ENCODE results near the gene WHAMM.

Gene WHAMM

DNA sequence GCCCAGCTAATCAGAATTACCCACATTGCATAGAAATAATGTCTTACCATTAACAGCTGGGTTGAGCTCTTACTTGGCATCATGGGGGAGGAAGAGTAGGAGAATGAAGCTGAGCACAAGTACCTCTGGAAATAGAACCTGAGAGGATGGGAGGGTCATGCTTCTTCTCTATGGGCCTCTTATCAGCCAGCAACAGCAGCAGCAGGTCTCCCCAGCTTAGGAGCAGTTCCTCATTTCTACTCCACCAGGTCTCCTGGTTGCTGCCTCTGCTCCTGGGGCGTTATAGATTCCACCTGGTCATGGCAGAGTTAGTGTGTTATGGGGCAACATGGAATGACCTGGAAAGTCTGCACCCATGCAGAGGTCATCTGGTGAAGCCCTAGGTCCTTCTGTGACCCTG lies 6.9 kb upstream of the WHAMM start:
- DNase-seq (ENCODE audit: low read depth), result no peak

DNA sequence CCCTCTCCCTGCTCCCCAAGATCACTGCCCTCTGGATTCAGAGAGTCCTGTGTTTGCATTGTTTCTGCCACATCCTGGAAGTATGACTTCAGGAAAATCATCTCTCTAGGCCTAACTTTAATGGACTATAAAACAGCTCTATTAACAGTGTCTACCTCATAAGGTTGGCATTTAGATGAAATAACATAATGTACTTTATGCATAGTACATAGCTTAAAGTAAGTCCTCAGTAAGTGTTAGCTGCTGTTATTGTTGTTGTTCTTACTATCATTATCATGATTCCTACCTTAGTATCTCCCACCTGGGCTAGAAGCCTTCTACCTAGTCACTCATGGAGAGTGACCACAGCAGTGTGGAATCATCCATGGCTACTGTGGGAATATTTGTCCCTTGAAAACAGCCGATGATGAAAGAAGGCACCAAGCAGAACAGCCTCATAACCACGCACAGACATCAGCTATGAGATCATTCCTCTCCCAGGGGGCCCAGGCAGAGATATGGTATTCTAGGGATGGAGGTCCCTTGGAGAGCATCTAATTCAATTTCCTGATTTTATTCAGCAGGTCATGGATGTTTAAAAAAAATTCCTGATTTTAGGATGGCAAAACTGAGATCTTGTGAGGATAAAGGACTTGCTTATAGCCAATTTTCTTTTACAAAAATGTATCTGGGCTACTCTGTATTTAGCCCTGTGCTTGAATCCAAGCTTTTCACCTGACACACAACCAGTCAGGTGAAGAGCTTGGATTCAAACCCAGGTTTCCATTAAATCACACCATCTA lies 5.4 kb upstream of the WHAMM start:
- DNase-seq (ENCODE audit: low read depth), result peak; percentile 28

DNA sequence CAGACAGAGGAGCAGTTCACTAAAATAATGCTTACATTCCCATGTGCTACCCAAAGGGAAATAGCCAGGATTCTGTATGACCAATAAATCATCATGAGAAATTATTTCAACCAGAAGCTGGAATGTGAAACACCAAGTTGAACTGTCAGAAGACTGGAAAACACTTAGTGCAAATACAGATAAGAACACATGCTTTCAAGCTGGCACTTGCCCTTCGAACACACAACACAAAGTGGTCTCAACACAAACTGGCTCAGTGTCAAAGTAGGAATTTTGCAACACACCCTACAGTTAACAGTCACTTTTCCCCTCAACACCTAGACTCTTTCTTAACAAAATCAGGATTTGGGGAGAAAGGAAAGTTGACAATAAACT lies 4.9 kb upstream of the WHAMM start:
- DNase-seq (ENCODE audit: low read depth), result no peak

DNA sequence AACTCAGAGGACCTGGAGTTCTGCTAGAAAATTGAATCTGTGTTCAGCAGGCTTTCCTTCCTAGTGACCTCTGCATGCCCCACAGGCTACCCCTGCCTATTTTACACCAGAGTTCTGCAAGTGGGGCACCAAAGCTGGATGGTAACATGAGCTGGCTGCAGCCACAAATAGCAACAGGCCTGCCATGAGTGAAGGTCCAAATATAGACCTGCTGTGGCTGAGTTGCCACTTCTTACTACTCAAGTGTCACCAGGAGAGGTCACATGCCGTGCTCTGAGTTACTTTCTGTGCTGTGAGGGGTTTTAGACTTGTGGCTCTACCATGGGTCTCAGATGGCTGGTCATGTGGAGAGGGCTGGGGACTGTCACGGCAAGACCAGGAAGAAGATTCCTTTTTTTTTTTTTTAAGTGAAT lies 3.4 kb upstream of the WHAMM start, which contains the start of gene FSD2:
Gene FSD2 (minus strand): TSS at position 76 of the 413 bp plus-strand sequence. CDS start 18,679 bp downstream, outside the sequence.
- no peak for DNase-seq (ENCODE audit: low read depth)

DNA sequence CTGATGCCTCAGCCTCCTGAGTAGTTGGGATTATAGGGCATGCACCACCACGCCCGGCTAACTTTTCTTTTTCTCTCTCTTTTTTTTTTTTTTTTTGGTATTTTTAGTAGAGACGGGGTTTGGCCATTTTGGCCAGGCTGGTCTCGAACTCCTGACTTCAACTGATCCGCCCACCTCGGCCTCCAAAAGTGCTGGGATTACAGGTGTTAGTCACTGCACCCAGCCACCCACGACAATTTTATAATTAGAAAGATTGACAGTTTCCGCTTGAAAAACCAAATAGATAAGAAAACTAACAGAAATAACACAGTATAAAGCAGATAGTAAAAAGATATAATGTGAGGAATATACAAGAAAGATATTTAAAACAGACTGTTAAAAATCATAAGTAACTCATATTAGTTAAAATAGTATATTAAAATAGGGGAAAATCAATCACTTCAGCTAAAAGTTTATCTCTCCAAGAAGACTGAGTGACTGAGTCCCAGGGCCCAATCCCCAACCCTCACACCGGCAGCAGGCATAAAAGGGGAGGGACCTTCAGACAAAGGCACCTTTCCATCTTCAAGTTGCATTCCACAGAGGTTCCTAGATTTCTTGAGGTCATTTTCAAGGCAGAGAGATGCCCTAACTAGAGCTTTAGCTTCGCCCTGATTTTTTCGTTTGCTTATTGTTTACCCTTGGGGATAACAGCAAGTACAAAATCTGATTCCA lies 1.4 kb upstream of the WHAMM start:
- DNase-seq (ENCODE audit: low read depth), result no peak

DNA sequence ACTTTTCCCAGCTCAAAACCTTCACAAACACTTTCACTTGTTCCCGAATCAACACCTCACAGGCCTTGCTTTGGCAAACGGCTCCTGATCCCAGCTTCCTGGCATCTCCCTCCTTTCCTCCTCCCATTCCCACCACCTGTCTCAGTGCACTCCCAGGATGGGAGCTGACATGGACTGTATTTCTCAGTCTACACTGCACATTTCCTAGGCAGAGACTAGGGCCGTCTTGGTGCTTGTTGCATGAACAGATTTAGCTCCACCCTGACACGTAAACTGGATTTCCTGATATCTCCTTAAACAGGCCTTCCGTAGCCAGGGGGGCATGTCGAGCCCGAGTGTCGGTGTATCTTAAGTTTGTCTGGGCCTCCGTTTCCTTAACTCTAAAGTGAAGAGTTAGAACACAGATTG lies 790 bp upstream of the WHAMM start:
- no peak for DNase-seq (ENCODE audit: low read depth)

DNA sequence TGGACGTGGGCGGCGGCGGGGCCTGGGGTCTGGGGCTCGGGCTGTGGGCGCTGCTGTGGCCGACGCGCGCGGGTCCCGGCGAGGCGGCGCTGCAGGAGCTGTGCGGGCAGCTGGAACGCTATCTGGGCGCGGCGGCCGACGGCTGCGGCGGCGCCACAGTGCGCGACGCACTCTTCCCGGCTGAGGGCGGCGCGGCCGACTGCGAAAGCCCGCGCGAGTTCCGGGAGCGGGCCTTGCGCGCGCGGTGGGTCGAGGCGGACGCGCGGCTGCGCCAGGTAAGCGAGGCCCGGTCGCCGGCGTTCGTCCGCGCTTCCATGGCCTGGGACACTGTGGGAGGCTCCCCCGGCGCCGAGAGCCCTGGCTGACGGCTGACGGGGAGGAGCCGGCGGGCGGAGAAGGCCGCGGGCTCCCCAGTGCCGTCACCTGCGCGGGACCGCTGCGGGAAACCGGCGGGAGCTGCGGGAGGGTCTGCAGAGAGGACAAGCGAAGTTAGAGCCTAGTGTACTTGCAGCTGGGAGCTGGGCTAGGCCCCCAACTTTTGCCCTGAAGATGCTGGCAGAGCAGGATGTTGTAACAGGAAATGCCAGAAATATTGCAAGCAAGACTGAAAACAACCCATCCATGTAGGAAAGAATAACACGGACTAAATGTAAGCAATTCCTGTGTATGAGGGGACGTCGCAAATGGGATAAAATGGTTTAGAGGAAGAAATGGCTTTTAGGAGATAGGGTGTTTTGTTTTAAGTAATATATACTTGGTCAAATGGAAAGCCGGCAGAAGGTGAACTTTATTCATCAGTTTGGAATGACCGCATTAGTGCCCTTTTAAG lies 847 bp downstream of the WHAMM start:
- peak; percentile 81 for DNase-seq (ENCODE audit: low read depth)

DNA sequence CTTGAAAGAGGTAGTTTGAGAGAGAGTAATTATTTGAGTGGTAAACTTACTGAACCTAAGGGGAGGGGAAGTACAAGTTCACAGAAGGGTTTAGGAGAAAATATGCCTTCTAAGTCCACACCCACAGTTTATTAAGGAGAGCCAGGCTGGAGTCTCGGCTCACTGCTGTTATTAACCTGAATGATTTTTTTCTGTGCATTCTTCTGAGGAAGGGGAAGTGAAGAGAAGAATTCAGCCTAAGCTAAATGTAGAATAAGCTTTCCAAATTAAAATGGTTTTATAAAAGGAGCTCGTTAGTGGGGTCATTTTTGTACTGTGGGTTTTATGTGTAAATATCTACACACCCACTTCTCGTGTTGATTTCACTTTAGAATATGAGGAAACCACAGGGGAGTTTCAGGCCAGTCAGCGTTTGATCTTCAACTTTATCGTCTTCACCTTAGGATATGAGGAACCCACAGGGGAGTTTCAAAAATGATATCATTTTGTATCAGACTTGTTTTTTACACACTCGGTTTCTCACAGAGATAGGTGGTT lies 1.5 kb downstream of the WHAMM start:
- peak; percentile 35 for DNase-seq (ENCODE audit: low read depth)

DNA sequence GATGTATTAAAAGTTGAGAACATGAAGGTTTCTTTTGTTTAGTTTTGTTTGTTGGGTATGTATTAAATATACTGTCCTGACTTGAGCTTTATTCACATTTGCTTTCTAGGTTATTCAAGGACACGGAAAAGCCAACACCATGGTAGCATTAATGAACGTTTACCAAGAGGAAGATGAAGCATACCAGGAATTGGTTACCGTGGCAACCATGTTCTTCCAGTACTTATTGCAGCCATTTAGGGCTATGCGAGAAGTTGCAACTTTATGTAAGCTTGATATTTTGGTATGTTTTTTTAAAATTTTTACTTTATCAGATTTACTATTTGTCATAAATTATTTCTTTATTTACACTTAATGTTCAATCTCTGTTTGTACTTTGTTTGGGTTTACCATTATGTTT lies 3.6 kb downstream of the WHAMM start:
- DNase-seq (ENCODE audit: low read depth), result peak; percentile 12

DNA sequence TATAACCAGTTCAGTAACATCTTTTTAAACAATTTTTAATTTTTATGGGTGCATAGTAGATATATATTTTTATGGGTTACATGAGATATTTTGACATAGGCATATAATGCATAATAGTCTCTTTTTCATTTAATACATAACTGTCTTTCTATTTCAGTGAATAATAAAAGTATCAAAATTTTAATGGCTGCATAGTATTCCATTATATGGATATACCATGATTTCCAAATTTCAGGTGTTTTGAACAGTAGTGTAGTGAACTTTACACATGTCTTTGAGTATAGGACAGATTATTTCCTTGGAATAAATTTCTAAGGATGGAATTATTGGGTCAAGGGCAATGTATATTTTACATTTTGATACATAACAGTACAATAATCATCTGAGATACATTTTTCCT lies 10.7 kb downstream of the WHAMM start:
- DNase-seq (ENCODE audit: low read depth), result no peak

DNA sequence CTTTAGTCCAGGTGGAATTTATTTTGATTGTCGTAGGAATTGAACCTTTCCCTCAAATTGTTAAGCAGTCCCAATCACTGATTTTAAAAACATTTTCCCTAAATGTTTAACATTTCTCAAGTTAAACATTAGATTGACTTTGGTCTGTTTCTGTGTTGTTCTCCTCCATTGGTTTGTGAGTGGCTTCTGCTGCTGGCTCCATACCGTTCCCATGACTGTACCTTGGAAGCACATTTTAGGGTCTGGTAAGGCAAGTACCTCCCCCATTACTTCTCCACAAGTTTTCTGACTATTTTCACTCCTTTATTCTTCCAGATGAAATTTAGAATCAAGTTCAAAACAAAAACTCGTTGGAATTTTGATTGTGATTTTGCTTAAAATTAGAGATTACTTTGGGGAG lies 12.0 kb downstream of the WHAMM start:
- peak; percentile 40 for DNase-seq (ENCODE audit: low read depth)

DNA sequence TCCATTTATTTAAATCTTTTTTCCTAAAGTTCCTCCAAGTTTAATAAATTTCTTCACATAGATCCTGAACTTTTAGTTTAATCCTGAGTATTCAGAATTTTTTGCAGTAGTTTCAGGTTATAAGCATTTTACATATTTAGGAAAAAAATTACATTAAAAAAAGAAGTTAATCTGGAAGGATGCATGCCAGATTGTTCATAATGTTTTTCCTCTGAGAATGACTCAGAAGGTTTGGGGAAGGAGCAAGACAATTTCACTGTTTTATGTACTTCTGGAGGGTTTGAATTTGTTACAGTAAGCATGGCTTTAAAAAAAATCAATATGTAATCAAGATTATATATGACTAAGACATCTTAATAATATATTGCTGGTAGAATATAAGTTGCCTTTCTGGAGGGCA lies 12.4 kb downstream of the WHAMM start:
- peak; percentile 25 for DNase-seq (ENCODE audit: low read depth)

DNA sequence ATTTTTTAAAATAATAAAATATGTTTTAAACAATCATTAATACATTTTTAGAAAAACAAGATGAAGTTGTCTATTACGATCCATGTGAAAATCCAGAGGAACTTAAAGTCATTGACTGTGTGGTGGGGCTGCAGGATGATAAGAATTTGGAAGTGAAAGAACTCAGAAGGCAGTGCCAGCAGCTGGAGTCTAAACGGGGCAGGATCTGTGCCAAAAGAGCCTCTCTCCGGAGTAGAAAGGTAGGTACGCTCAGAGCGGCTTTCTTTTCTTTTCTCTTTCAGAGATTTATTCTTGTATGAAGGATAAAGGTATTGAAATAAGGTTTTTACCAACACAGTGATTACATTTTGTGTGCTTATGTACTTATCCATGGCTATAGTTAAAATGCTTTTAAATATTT lies 13.6 kb downstream of the WHAMM start:
- DNase-seq (ENCODE audit: low read depth), result no peak

DNA sequence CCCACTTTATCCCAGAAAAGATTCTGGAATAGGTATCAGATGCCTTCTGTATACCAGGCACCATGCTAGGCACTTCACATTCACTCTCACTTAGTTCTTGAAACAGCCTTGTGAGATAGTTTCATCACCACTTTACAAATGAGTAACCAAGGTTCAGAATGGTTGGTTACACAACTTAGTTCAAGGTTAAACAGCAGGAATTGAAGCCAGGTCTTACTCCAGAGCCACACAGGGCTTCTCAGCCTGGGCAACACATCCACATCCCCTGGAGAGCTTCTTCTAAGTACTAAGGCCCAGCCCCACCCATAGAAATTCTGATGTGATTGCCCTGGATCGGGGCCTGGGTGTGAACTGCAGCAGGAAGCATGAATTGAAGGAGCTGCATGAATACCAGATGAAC lies 18.6 kb downstream of the WHAMM start:
- peak; percentile 76 for DNase-seq (ENCODE audit: low read depth)

DNA sequence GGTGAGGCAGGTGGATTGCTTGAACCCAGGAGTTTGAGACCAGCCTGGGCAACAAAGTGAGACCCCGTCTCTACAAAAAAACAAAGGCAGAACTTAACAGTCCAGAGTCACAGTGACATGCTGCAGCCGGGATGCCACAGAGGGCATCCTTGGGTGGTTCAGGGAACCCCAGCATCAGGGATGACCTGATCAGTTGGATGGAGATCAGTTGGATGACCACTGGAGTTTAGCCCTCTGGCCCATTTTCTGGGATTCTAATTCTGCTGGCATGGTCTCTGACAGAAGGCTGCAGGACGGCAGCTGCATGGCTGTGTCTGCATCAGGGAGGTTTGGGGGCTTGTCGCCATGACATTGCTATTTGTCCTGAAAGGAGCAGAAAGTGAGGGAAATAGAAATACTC lies 19.8 kb downstream of the WHAMM start:
- no peak for DNase-seq (ENCODE audit: low read depth)

DNA sequence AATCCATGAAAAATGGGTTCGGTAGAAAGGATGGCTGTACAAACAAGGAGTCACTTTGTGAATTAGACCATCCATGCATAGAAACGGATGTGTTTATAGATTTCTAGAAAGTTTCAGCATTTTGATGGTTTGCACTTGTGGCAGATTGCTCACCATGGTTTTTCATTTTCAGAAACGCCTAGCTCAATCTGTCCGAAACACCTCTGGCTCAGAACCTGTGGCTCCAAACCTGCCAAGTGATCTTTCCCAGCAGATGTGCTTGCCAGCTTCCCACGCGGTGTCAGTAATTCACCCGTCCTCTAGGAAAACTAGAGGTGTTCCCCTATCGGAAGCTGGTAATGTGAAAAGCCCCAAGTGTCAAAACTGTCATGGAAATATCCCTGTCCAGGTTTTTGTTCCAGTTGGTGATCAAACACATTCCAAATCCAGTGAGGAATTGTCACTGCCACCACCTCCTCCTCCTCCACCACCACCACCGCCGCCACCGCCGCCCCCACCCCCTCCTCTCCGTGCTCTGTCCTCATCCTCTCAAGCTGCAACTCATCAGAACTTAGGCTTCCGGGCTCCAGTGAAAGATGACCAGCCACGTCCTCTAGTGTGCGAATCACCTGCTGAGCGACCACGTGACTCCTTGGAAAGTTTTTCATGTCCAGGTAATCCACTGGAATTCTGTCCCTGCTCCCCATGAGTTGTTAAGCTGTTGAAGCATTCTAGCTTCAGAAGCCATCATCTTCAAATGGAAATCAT lies 21.2 kb downstream of the WHAMM start:
- DNase-seq (ENCODE audit: low read depth), result no peak

DNA sequence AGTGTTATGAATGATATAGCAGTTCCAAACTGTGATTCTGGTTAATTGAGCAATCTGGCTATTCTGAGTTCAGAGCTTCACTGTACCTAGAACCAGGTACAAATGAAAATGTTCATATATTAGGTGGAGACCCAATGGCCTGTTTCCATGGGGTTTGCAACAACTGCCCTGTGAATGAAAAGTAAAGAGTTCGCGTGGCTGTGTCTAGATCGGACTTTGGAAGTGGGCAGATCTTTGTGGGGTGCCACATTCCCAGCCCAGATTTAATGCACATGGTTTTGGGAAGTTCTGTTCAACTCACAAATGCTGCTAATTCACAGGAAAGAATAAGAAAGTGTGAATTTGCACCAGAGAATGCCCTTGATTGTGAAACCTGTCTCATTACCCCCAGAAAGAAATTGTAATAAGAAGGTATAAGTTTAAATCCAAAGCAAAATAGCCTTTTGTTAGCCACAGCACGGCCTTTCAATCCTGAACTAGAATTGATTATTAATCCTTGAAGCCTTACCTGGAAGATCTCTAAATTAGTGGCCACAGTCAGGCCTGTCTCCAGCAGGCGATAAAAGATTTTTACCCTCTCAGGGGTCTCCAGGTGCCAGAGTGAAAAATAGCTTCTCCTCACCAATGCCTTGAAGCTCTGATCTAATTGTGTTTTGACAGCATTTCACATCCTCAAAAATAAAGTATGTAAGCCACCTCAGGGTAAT lies 22.6 kb downstream of the WHAMM start:
- DNase-seq (ENCODE audit: low read depth), result no peak

DNA sequence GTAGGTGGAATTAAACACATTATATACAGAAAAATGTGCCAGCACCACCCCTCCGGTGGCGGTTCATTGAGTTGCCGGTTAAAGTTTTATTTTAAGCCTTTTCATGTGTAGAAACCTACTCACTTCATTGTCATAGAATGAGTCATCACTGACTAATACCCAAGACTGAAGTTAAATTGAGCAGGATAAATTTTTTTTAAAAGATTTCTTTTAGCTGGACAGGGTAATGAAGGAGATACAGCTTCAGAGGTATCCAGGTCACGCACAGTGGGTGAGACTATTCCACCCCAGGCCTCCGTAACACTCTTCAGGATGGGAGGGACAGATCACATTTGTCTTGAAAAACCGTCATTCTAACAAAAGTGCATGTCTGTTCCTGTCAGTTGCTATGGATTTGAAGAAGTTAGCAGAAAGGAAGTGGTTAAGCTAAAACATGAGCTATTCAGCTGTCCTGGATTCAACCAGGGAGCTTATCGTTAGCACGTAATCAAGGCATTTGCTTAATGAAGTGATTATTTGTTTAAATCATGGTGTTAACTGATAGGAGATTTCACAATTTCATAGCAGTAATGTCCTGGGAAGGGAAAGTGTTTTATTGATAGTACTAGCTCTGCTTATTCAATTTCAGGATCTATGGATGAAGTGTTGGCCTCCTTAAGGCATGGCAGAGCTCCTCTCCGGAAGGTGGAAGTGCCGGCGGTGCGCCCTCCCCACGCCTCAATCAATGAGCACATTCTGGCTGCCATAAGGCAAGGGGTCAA lies 23.4 kb downstream of the WHAMM start:
- peak; percentile 90 for DNase-seq (ENCODE audit: low read depth)

DNA sequence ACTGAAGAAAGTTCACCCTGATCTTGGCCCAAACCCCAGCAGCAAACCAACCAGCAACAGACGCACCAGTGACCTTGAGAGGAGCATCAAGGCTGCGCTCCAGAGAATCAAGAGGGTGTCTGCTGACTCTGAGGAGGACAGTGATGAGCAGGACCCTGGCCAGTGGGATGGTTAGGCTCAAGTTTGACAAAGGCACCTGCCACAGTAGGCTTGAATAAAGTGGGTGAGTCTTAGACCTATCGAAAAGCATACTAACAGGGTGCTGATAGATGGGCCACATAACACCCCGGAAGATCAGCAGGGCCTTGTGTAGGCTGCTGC lies 23.9 kb downstream of the WHAMM start:
- no peak for DNase-seq (ENCODE audit: low read depth)

DNA sequence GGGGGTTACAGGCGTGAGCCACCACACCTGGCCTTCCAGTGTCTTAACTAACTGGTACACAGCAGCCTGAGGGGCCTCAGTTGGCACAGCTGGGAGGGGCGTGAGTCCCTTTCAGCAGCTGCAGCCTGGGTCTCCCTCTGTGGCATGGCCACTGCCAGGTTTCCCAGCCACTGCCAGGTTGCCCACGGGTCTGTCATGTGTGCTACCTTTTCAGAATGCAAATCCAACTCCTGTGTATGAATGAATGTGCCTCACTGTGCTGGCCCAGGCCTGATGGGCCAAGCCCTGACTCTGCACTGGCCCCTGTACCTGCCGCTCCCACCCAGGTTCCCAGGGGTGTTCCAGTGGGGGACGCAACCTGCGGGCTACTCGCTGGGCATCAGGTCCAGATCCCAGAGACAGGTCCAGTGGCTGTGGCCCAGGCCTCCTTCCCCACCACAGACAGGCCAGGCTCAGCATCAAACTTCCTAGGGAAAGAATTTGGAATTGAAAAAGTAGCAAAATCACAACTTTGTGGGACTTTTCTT lies 26.0 kb downstream of the WHAMM start:
- no peak for DNase-seq (ENCODE audit: low read depth)

Measured in iris pigment epithelial cell (primary cell).